ENCODE results near the gene OCIAD1.

- TF ChIP-seq, protein P1, sequence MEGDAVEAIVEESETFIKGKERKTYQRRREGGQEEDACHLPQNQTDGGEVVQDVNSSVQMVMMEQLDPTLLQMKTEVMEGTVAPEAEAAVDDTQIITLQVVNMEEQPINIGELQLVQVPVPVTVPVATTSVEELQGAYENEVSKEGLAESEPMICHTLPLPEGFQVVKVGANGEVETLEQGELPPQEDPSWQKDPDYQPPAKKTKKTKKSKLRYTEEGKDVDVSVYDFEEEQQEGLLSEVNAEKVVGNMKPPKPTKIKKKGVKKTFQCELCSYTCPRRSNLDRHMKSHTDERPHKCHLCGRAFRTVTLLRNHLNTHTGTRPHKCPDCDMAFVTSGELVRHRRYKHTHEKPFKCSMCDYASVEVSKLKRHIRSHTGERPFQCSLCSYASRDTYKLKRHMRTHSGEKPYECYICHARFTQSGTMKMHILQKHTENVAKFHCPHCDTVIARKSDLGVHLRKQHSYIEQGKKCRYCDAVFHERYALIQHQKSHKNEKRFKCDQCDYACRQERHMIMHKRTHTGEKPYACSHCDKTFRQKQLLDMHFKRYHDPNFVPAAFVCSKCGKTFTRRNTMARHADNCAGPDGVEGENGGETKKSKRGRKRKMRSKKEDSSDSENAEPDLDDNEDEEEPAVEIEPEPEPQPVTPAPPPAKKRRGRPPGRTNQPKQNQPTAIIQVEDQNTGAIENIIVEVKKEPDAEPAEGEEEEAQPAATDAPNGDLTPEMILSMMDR (conservative IDR thresholded peaks at IDR 0.05; ENCODE audit: low read depth, low read length), result no peak
- TF ChIP-seq EZH2phosphoT487 (IDR thresholded peaks at IDR 0.05; ENCODE audit: borderline replicate concordance, low read length), result no peak
- TF ChIP-seq EZH2 (IDR thresholded peaks at IDR 0.05; ENCODE audit: low read length, unreplicated experiment), result no peak
Measured at GRCh38 chr4:48831532-48832030, 693 bp downstream of the OCIAD1 start.
